ENCODE results near the gene CYP2R1.

GRCh38 chr11:14892036-14892556 lies at the start of gene CYP2R1:
- TF ChIP-seq, protein P1, sequence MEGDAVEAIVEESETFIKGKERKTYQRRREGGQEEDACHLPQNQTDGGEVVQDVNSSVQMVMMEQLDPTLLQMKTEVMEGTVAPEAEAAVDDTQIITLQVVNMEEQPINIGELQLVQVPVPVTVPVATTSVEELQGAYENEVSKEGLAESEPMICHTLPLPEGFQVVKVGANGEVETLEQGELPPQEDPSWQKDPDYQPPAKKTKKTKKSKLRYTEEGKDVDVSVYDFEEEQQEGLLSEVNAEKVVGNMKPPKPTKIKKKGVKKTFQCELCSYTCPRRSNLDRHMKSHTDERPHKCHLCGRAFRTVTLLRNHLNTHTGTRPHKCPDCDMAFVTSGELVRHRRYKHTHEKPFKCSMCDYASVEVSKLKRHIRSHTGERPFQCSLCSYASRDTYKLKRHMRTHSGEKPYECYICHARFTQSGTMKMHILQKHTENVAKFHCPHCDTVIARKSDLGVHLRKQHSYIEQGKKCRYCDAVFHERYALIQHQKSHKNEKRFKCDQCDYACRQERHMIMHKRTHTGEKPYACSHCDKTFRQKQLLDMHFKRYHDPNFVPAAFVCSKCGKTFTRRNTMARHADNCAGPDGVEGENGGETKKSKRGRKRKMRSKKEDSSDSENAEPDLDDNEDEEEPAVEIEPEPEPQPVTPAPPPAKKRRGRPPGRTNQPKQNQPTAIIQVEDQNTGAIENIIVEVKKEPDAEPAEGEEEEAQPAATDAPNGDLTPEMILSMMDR (IDR thresholded peaks at IDR 0.05 in 2 of 3, conservative IDR thresholded peaks at IDR 0.05 in 1 of 3; ENCODE audit: borderline replicate concordance in 1 of 3, insufficient read depth in 1 of 3, low read depth in 2 of 3, low read length in 2 of 3) = no peak
- TF ChIP-seq FOSL1 (IDR thresholded peaks at IDR 0.05; ENCODE audit: low read depth) = no peak

Data from HCT116 (cell line).